DND-41 (cell line): ENCODE data around the gene GFPT1.

Experiments
- ATAC-seq: fragments of 200-7000 bp; cut with Tn5 transposase; 3 replicates; pipeline ENCODE4 v1.9.1; 2021; ENCODE audit warnings: low read depth; ENCODE audit not compliant: insufficient read depth
- DNase-seq: peaks from one replicate; pipeline ENCODE4 v3.0.0-alpha.2; 2020
- H2AFZ ChIP-seq: 2 replicates; pipeline ENCODE4 v1.6.0; 2012; ENCODE audit warnings: low read depth, low read length
- H3K27ac ChIP-seq: 2 replicates; pipeline ENCODE4 v1.5.1; 2012; ENCODE audit warnings: low read length, inconsistent platforms
- H3K27me3 ChIP-seq: fragments of 200-600 bp; sonication (generic); 2 replicates; pipeline ENCODE4 v1.6.0; 2012; ENCODE audit warnings: low read length, mild to moderate bottlenecking, inconsistent platforms; ENCODE audit not compliant: insufficient read depth, poor library complexity
- H3K36me3 ChIP-seq: 2 replicates; pipeline ENCODE4 v1.5.1; 2012; ENCODE audit warnings: low read length, inconsistent platforms; ENCODE audit not compliant: insufficient read depth
- H3K4me1 ChIP-seq: 2 replicates; pipeline ENCODE4 v1.5.1; 2012; ENCODE audit warnings: mild to moderate bottlenecking, low read length; ENCODE audit not compliant: insufficient read depth
- H3K4me2 ChIP-seq: 2 replicates; pipeline ENCODE4 v1.6.0; 2012; ENCODE audit warnings: mild to moderate bottlenecking, moderate library complexity, low read length, inconsistent platforms; ENCODE audit not compliant: insufficient read depth
- H3K4me3 ChIP-seq, 2 experiments: fragments of 200-600 bp in 1 of 2; shearing (Covaris generic) in 1 of 2; 2 replicates each; pipeline ENCODE4 v1.5.1; 2012 to 2016; ENCODE audit warnings: inconsistent platforms in 2 of 2, low read length in 2 of 2, mild to moderate bottlenecking in 2 of 2, low read depth in 1 of 2, moderate library complexity in 1 of 2
- H3K79me2 ChIP-seq: 2 replicates; pipeline ENCODE4 v1.6.0; 2012; ENCODE audit warnings: low read length, inconsistent platforms; ENCODE audit not compliant: insufficient read depth
- H3K9ac ChIP-seq: 2 replicates; pipeline ENCODE4 v1.6.0; 2012; ENCODE audit warnings: low read depth, mild to moderate bottlenecking, inconsistent platforms, low read length, moderate library complexity
- H3K9me3 ChIP-seq: 2 replicates; pipeline ENCODE4 v1.5.1; 2012; ENCODE audit warnings: low read length, moderate library complexity, mild to moderate bottlenecking, inconsistent platforms; ENCODE audit not compliant: insufficient read depth, severe bottlenecking
- H4K20me1 ChIP-seq: 2 replicates; pipeline ENCODE4 v1.6.0; 2012; ENCODE audit warnings: low read length; ENCODE audit not compliant: insufficient read depth
- EZH2 ChIP-seq: IDR thresholded peaks from 3 replicates; pipeline ENCODE4 v1.6.1; 2012; ENCODE audit warnings: borderline replicate concordance, low read depth, mild to moderate bottlenecking, moderate library complexity, low read length, inconsistent platforms; ENCODE audit not compliant: severe bottlenecking
- TF ChIP-seq, protein P1 (sequence below): IDR thresholded peaks from 2 replicates; pipeline ENCODE4 v1.5.1; 2012; ENCODE audit warnings: borderline replicate concordance, low read length, moderate library complexity, mild to moderate bottlenecking; ENCODE audit not compliant: poor library complexity, severe bottlenecking; ENCODE audit errors: extremely low read depth

The GFPT1 gene

DNA sequence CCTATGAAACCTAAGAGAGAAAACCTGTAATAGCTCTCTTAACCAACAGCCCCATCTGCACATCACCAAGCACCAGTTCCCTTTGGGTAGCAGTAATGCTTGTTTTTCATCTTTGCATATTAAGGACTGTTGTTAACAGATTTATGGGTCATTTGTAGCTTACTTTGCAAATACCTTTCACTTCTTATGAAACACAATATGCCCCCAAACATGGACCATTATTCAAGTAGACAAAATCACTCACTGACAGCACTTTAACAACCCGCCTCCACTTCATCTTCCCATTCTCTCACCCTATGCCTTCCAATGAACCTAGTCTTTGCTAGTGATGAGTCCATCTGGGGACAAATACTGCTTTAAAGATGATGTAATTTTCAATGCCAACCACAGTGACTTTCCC lies 64.4 kb downstream of the GFPT1 start:
- no peak overlapping the region for H3K27ac ChIP-seq
- H3K9me3 ChIP-seq = no peaks in the 10 kb centered on the region
- no peak overlapping the region for H2AFZ ChIP-seq
- H3K36me3 ChIP-seq = peaks cover 44% of the 10 kb centered on the region
- TF ChIP-seq EZH2 = no peak
- TF ChIP-seq, protein P1, sequence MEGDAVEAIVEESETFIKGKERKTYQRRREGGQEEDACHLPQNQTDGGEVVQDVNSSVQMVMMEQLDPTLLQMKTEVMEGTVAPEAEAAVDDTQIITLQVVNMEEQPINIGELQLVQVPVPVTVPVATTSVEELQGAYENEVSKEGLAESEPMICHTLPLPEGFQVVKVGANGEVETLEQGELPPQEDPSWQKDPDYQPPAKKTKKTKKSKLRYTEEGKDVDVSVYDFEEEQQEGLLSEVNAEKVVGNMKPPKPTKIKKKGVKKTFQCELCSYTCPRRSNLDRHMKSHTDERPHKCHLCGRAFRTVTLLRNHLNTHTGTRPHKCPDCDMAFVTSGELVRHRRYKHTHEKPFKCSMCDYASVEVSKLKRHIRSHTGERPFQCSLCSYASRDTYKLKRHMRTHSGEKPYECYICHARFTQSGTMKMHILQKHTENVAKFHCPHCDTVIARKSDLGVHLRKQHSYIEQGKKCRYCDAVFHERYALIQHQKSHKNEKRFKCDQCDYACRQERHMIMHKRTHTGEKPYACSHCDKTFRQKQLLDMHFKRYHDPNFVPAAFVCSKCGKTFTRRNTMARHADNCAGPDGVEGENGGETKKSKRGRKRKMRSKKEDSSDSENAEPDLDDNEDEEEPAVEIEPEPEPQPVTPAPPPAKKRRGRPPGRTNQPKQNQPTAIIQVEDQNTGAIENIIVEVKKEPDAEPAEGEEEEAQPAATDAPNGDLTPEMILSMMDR = no peak
- DNase-seq (no peak), ATAC-seq (no peak)
- no peaks in the 10 kb centered on the region for H3K79me2 ChIP-seq
- H4K20me1 ChIP-seq = no peaks in the 10 kb centered on the region
- no peaks in the 10 kb centered on the region for H3K27me3 ChIP-seq
- no peak overlapping the region for H3K4me3 ChIP-seq
- no peaks in the 10 kb centered on the region for H3K4me1 ChIP-seq
- no peak overlapping the region for H3K4me2 ChIP-seq
- no peak overlapping the region for H3K9ac ChIP-seq

DNA sequence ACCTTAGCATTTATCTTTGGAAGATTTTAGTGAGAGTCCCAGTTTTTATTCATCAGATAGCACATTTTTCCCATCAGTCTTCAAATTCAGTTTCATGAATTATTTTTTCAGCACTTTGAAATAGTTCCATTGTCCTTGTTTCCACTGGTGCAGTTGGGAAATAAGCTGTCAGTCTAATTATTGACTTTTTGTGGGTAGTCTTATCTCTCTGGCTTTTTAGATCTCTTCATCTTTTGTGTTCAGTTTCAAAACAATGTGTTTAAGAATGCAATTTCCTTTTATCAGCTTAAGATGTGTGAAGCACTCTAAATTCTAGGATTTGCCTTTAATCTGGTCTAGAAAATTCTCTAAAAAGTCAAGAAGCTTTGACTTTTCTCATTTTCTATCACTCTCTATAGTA lies 70.5 kb downstream of the GFPT1 start:
- no peaks in the 10 kb centered on the region for H3K27me3 ChIP-seq
- no peak overlapping the region for H3K4me2 ChIP-seq
- no peaks in the 10 kb centered on the region for H4K20me1 ChIP-seq
- no peak overlapping the region for H2AFZ ChIP-seq
- H3K27ac ChIP-seq = no peak overlapping the region
- TF ChIP-seq, protein P1 = no peak
- no peak for TF ChIP-seq EZH2
- ATAC-seq = no peak
- no peaks in the 10 kb centered on the region for H3K79me2 ChIP-seq
- H3K9ac ChIP-seq = no peak overlapping the region
- H3K4me3 ChIP-seq = no peak overlapping the region
- H3K9me3 ChIP-seq = no peaks in the 10 kb centered on the region
- no peak for DNase-seq
- no peaks in the 10 kb centered on the region for H3K4me1 ChIP-seq
- H3K36me3 ChIP-seq = peaks cover 8% of the 10 kb centered on the region; the same call in 1 of the 2 replicates

DNA sequence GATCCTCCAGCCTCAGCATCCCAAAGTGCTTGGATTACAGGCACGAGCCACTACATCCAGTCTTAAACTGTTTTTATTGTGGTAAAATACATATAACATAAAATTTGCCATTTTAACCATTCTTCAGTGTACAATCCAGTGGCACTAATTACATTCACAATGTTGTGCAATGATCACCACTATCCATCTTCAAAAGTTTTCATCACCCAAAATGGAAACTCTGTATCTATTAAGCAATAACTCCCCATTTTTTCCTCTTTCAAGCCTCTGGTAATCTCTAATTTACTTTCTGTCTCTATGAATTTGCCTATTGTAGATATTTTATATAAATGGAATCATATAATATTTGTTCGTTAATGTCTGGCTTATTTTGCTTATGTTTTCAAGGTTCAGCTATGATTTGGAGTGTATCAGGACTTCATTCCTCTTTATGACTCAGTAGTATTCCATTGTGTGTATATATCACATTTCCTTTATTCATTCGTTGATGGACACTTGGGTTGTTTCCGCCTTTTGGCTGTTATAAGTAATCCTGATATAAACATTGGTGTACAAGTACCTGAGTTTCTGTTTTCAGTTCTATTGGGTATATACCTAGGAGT lies 71.8 kb downstream of the GFPT1 start:
- Histone ChIP-seq H4K20me1 (no peaks in the 10 kb centered on the region), H3K79me2 (no peaks in the 10 kb centered on the region), H2AFZ (no peak overlapping the region), H3K4me2 (no peak overlapping the region), H3K27ac (no peak overlapping the region), H3K27me3 (no peaks in the 10 kb centered on the region), H3K4me3 (no peak overlapping the region), H3K36me3 (peaks cover 8% of the 10 kb centered on the region; the same call in 1 of the 2 replicates), H3K9ac (no peak overlapping the region), H3K4me1 (no peaks in the 10 kb centered on the region), H3K9me3 (no peaks in the 10 kb centered on the region)
- ATAC-seq = no peak
- DNase-seq = no peak
- no peak for TF ChIP-seq EZH2
- TF ChIP-seq, protein P1 = no peak

DNA sequence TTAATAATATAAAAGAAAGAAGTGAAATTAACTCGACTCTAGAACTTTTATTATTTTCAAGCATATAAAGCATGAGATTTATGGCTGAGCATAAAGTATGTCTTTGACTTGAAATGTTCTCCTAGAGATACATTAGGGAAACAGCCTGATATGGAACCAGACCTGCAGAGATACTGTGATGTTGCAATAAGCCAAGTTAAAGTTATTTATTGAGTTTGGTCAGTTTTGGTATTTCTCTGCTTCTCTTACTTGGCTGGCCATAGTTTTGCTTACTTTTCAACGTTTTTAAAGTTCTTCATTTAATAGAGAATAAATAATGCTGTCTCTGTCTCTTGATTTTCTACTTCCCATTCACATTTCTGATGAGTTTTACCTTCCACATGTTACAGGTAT lies 76.0 kb downstream of the GFPT1 start:
- ATAC-seq (no peak), DNase-seq (no peak)
- TF ChIP-seq EZH2 = no peak
- TF ChIP-seq, protein P1 = no peak
- Histone ChIP-seq H3K4me1 (peaks cover 16% of the 10 kb centered on the region), H3K9ac (no peak overlapping the region), H4K20me1 (no peaks in the 10 kb centered on the region), H3K79me2 (no peaks in the 10 kb centered on the region), H3K27ac (no peak overlapping the region), H3K9me3 (no peaks in the 10 kb centered on the region), H3K4me2 (no peak overlapping the region), H3K4me3 (no peak overlapping the region), H3K36me3 (no peaks in the 10 kb centered on the region), H3K27me3 (peaks cover 10% of the 10 kb centered on the region), H2AFZ (no peak overlapping the region)
